NCI-H1417 treated with DMSO at 0.1 percent for 48 hours (cell line): Measurements from ENCODE around the gene CHAC1.
"Not testable (repeated sequence)": the region's sequence is repeated elsewhere in the genome, so short reads cannot be mapped to it uniquely, and the experiment has no call there.

Experiments
- DNase-seq: peaks from one replicate; lab custom pipeline; 2025; lab: John Stamatoyannopoulos, UW

CHAC1 gene

DNA sequence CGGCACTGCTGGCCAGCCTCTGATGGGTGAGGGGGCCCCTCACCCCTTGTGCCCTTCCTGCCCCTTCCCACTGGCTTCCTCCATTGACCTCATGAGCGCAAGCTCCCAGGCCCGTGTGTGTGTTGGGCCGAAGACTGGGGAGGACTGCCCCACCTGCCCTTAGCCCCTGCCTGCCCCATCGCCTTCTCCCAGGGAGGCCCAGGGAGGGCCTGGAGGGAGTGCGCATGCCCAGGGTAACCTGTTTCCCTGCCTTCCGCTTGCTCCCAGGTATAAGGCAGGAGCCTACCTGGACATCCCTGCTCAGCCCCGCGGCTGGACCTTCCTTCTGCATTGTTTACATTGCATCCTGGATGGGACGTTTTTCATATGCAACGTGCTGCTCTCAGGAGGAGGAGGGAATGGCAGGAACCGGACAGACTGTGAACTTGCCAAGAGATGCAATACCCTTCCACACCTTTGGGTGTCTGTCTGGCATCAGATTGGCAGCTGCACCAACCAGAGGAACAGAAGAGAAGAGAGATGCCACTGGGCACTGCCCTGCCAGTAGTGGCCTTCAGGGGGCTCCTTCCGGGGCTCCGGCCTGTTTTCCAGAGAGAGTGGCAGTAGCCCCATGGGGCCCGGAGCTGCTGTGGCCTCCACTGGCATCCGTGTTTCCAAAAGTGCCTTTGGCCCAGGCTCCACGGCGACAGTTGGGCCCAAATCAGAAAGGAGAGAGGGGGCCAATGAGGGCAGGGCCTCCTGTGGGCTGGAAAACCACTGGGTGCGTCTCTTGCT is 15.3 kb upstream of the CHAC1 start:
- DNase-seq = no peak

- no peak for DNase-seq
Observed at GRCh38 chr15:40938536-40938870, 14.8 kb upstream of the CHAC1 start.

DNA sequence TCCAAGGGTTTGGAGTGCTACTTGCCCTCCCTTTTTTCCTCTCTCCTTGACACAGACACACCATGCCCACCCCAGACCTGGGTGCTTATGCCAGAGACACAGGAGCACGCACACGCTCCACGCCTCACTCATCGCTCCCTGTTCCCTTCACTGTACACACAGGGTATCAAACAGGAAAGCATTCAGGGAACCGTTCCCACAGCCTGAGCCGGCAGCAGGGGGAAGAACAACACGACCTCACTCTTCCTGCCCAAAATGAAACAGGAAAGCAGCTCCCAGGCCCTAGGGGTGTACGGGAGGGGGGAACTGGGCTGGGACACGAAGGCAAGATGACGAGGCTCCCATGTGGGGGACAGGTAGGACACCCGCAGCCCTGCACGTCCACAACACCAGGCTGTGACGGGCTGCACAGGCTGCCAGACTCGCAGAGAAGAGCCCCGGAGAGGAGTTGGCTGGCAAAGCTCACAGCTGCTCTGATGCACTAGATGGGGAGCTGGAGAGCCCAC is 12.9 kb upstream of the CHAC1 start:
- DNase-seq = no peak

GRCh38 chr15:40941068-40941527 is 12.2 kb upstream of the CHAC1 start:
- no peak for DNase-seq

DNA sequence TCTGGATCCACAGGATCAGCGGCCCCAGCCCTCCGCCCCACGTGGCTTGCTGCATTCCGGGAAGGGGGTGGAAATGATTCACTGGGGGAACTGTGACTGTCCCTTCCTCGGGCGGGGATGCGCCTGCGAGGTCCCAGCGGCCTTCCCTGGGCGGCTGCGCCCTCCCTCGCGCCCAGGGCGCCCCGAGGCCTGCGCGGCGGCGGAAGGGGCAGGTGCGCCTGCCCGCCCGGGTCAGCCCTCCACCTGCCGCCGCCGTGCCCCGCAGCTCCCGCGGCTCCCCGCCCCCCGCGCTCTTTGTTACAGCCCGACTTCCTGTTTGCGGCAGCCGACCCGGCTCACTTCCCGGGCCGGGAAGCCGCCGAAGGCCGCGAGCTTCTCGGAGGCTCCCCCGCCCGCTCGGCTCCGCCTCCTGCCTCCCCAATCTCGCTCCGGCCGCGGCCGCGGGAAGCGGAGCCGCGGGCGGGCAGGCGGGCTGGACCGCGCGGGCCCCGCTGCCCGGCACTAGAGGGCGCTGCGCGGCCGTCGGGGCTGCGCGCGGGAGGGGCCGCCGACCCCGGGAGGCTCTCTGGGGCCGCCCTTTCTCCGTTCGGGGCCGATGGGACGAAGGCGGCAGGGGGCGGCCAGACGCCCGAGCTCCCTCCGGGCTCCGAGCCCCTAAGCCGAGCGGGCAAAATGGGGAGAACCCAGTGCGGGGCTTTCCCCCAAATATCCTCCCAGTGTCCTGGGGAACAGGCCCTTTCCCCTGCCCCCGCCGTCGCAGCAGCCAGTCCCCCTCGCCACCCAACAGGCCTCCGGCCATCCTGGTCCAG is 11.5 kb upstream of the CHAC1 start:
- no peak for DNase-seq

- no peak for DNase-seq
Observed at GRCh38 chr15:40942337-40942854, 10.9 kb upstream of the CHAC1 start.

- no peak for DNase-seq
Observed at GRCh38 chr15:40942878-40943277, 10.4 kb upstream of the CHAC1 start.

DNA sequence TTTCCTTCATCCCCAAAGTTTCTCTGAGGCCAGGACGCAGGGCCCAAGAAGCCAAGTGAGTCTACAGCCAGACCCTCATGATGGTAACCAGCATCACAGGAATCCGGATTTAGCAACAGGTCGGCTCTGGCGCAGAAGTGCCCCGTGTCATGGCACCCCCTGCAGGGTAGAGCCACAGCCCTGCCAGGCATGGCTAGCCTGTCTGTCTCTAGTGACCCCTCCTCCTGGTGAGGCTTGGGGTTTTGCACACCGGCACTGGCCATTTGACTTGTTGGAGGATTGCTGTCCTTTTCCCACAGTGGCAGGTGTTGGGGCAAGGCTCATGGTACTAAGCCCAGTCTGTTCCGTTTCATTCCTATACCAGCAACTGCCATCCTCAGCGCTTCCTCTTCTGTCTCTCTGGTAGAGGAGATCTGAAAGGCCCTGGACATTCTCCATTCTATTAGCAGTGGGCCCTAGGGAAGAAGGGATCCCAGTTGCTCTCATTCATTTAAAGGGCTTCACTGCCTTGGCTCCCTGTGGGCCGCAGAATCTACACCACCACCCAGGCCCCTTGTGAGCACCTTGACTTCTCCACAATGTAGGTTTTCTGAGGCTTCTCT is 9.4 kb upstream of the CHAC1 start:
- DNase-seq = no peak

DNA sequence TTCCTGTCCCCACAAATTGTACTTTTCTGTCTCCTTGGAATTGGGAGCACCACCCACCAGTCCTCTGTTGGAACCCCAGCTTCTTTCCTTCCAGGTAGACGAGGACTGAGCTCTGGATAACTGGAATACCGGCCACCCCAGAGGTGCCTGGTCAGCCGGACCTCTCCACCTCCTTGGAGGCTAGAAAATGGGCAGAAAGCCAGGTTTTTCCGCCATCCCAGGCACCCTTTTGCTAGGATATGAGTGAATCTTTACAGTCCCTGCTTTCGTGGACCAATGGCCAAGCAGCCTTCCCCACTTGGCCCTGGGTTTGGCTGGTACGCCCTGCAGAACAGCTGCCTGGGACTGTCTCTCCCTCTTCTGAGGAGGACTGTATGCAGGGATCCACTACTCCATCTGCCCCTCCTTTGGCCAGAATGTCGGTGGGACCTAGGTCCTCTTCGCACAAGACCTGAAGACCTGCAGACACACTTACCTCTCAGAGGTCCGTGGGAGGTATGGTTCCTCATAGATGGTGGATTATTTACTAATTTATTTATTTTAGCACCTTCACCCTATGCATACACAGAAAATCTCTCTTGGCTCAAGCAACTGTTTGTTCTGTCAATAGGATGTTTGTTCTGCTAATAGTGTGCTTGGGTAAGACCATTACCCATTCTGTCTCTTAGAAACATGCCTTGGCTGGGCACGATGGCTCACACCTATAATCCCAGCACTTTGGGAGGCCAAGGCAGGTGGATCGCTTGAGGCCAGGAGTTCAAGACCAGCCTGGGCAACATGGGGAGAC is 8.6 kb upstream of the CHAC1 start:
- no peak for DNase-seq

GRCh38 chr15:40948706-40949473 is 4.4 kb upstream of the CHAC1 start:
- no peak for DNase-seq

DNA sequence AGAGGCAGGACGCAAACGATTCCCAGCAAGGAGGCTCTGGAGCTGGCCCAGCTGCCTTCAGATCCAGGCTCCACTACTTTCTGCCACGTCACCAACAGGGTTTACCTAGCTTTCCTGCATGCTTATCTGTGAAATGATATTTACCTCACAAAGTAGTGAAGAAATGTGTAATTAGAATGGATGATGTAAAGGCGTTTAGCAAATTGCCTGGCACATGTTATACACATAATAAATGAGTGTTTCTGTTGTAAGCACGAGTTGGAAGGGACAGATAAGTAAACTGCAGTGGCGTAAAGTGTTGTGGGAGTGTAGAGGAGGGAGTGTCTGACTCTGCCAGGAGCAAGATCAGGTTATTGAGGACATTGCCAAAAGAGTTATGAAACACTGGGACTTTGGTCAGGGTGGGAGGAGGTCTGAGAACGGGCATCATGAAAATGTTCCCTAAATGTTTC is 3.5 kb upstream of the CHAC1 start:
- no peak for DNase-seq

- no peak for DNase-seq
Observed at GRCh38 chr15:40951764-40952163, 1.5 kb upstream of the CHAC1 start.

DNA sequence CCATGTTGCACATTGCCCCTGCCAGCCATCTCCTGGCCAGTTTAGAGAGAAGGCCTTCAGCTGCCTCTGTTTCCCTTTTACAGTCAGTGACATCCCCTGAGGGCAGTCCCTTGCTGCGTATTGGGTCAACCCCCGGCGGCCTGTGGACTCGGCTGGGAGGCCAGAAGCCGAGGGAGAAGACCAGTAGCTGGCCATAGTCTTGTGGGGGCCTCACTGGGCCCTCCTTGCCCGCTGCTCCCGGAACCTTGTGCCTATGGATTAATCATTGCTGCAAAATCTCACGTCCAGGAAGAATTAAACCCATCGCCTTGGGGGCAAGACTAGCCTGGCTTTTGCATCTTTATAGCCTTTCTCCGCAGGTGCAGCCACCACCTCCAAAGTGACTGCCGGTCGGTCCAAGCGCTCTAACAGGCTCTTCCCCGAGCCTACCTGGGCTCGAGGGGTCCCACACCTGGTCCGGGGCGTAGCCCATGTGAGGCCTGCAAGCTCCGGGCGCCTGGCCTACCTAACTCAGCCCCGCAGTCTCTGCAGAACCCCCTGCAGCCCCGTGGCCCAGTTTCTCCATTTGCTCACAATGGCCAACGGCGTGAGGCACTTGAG is 870 bp upstream of the CHAC1 start:
- no peak for DNase-seq

- no peak for DNase-seq
Observed at GRCh38 chr15:40953713-40954074, 423 bp downstream of the CHAC1 start.

- not testable (repeated sequence) for DNase-seq
Observed at GRCh38 chr15:40954158-40954848, 1.0 kb downstream of the CHAC1 start.

DNA sequence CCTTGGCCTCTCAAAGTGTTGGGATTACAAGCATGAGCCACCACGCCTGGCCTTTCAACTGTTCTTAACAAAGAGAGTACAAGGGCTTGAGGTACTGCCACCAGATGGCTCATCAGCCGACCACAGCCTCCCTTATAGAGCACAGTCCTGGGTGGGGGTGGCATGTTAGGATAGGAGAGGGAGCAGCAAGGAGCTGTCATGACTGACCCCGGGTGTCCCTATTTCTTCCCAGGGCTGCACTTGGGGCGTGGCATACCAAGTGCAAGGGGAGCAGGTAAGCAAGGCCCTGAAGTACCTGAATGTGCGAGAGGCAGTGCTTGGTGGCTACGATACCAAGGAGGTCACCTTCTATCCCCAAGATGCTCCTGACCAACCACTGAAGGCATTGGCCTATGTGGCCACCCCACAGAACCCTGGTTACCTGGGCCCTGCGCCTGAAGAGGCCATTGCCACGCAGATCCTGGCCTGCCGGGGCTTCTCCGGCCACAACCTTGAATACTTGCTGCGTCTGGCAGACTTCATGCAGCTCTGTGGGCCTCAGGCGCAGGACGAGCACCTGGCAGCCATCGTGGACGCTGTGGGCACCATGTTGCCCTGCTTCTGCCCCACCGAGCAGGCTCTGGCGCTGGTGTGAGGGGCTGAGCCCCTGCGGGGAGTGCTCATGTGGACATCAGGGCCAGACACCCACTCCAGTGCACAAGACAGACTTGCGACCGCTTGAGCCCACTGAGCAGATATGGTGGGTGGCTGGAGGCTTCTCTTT is 2.1 kb downstream of the CHAC1 start:
- no peak for DNase-seq

GRCh38 chr15:40955930-40956540 is 2.8 kb downstream of the CHAC1 start:
- DNase-seq = no peak

DNA sequence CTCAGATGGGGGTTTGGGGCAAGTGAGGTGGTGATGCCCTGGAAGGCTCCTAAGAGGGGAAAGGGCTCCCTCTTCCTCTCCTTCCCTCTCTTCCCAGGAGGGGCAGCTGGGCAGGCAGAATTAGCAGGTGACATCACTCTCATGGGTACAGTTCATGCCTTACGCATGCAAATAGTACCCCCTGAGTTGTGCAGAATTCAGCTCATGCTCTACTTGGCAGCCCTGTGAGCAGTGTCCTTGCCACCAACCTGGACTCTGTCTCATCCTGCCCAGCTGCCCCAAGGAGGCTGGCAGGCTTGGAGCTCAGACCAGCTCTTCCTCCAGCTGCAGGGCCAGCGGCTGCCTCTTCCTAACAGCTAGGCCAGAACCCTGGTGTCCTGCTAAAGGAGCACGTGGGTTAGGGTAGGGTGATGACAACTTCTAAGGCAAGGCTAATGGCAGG is 3.3 kb downstream of the CHAC1 start:
- DNase-seq = no peak
